Left renal pelvis (tissue), 4 donors: Measurements from ENCODE around the gene PLCB4. TPM values are rescaled to one million over a fixed set of nuclear protein-coding genes. Genes with fewer than 3 reads are reported as not detected.

ENCODE experiments used
- DNase-seq, 4 donors: peaks; one replicate each; pipeline ENCODE4 v3.0.0-alpha.2; 2013; ENCODE audit warnings: low read depth in 4 of 4, low spot score in 3 of 4
- polyA plus RNA-seq, 4 donors: library from polyadenylated mRNA; unstranded; fragments of 120-200 nt; gene quantifications; one replicate each; pipeline ENCODE4 v1.2.1, GENCODE V29; 2013; ENCODE audit not compliant: insufficient read length in 4 of 4

The PLCB4 gene
- polyA plus RNA-seq, 4 donors: 8.5 to 16.1 (median 13.8) TPM

- DNase-seq: no peak
These were observed 231.6 kb downstream of the PLCB4 start for GRCh38 chr20:9300534-9300933.

GRCh38 chr20:9301129-9302090, 232.5 kb downstream of the PLCB4 start:
- no peak for DNase-seq

- DNase-seq: no peak
These were observed 233.2 kb downstream of the PLCB4 start for GRCh38 chr20:9302091-9302462.

- no peak for DNase-seq
These were observed 237.6 kb downstream of the PLCB4 start for GRCh38 chr20:9306521-9306920.

- DNase-seq: no peak
These were observed 239.2 kb downstream of the PLCB4 start for GRCh38 chr20:9308056-9308455.

GRCh38 chr20:9311132-9311531, 242.2 kb downstream of the PLCB4 start:
- DNase-seq: no peak

GRCh38 chr20:9319687-9320384, 250.9 kb downstream of the PLCB4 start:
- no peak for DNase-seq

- no peak for DNase-seq
These were observed 252.1 kb downstream of the PLCB4 start for GRCh38 chr20:9321007-9321406.

GRCh38 chr20:9322661-9323060, 253.8 kb downstream of the PLCB4 start:
- DNase-seq: no peak

- DNase-seq: no peak
These were observed 254.7 kb downstream of the PLCB4 start for GRCh38 chr20:9323622-9324021.

- DNase-seq: no peak
These were observed 260.6 kb downstream of the PLCB4 start for GRCh38 chr20:9329355-9330101.

GRCh38 chr20:9330151-9330550, 261.3 kb downstream of the PLCB4 start:
- no peak for DNase-seq

- no peak for DNase-seq
These were observed 263.0 kb downstream of the PLCB4 start for GRCh38 chr20:9331707-9332435.

GRCh38 chr20:9332791-9333479, 264.0 kb downstream of the PLCB4 start:
- DNase-seq: no peak

GRCh38 chr20:9334866-9335265, 266.0 kb downstream of the PLCB4 start:
- DNase-seq: no peak

- no peak for DNase-seq
These were observed 269.2 kb downstream of the PLCB4 start for GRCh38 chr20:9338101-9338500.

GRCh38 chr20:9339708-9340107, 270.8 kb downstream of the PLCB4 start:
- no peak for DNase-seq

- no peak for DNase-seq
These were observed 273.8 kb downstream of the PLCB4 start for GRCh38 chr20:9342651-9343050.

GRCh38 chr20:9344083-9344920, 275.4 kb downstream of the PLCB4 start:
- DNase-seq: peak in 1 of 4 donors; percentile 24
